ENCODE measurements around the gene GRIN2A.

Gene GRIN2A

GRCh38 chr16:10156099-10156498 lies 26.1 kb downstream of the GRIN2A start:
- no peak overlapping the region for H3K4me3 ChIP-seq (ENCODE audit: low read depth, low read length)
- no peak for TF ChIP-seq CTCF (IDR thresholded peaks at IDR 0.05; ENCODE audit: borderline replicate concordance, insufficient read depth, low read depth, low read length)

- no peak overlapping the region for H3K4me3 ChIP-seq (ENCODE audit: low read depth, low read length)
- TF ChIP-seq CTCF (IDR thresholded peaks at IDR 0.05; ENCODE audit: borderline replicate concordance, insufficient read depth, low read depth, low read length) = no peak
These were observed 27.8 kb downstream of the GRIN2A start for GRCh38 chr16:10154389-10154788.

GRCh38 chr16:10153985-10154384 lies 28.2 kb downstream of the GRIN2A start:
- H3K4me3 ChIP-seq (ENCODE audit: low read depth, low read length) = no peak overlapping the region

GRCh38 chr16:10151718-10152117 lies 30.5 kb downstream of the GRIN2A start:
- no peak for TF ChIP-seq CTCF (IDR thresholded peaks at IDR 0.05; ENCODE audit: borderline replicate concordance, insufficient read depth, low read depth, low read length)
- H3K4me3 ChIP-seq (ENCODE audit: low read depth, low read length) = no peak overlapping the region

More at GRCh38 chr16:10153985-10154384, 28.2 kb downstream of the GRIN2A start:
- no peak for TF ChIP-seq CTCF (IDR thresholded peaks at IDR 0.05; ENCODE audit: borderline replicate concordance, insufficient read depth, low read depth, low read length)

GRCh38 chr16:10150906-10151305 lies 31.3 kb downstream of the GRIN2A start:
- no peak overlapping the region for H3K4me3 ChIP-seq (ENCODE audit: low read depth, low read length)
- no peak for TF ChIP-seq CTCF (IDR thresholded peaks at IDR 0.05; ENCODE audit: borderline replicate concordance, insufficient read depth, low read depth, low read length)

GRCh38 chr16:10145542-10146035 lies 36.6 kb downstream of the GRIN2A start:
- no peak overlapping the region for H3K4me3 ChIP-seq (ENCODE audit: low read depth, low read length)
- TF ChIP-seq CTCF (IDR thresholded peaks at IDR 0.05; ENCODE audit: borderline replicate concordance, insufficient read depth, low read depth, low read length) = no peak

GRCh38 chr16:10141671-10142070 lies 40.6 kb downstream of the GRIN2A start:
- H3K4me3 ChIP-seq (ENCODE audit: low read depth, low read length) = no peak overlapping the region
- no peak for TF ChIP-seq CTCF (IDR thresholded peaks at IDR 0.05; ENCODE audit: borderline replicate concordance, insufficient read depth, low read depth, low read length)
